NAMALWA (cell line): ENCODE results near the gene HEATR3.
A peak's percentile ranks its signal among the peaks of the same experiment; 100 is the strongest.

Experiments
- DNase-seq: peaks from one replicate; pipeline ENCODE4 v3.0.0-alpha.2; 2015; ENCODE audit warnings: low spot score

Gene HEATR3

GRCh38 chr16:50153596-50154419, 88.0 kb downstream of the HEATR3 start:
- DNase-seq, result peak; percentile 47

- peak; percentile 21 for DNase-seq
Measured at GRCh38 chr16:50154420-50154950, 88.7 kb downstream of the HEATR3 start.

- no peak for DNase-seq
Measured at GRCh38 chr16:50155925-50156324, 90.2 kb downstream of the HEATR3 start.
